CD8-positive, alpha-beta memory T cell (primary cell): ENCODE data around the gene SFSWAP. TPM values are rescaled to one million over a fixed set of nuclear protein-coding genes. Genes with fewer than 3 reads are reported as not detected.
"Not testable (repeated sequence)": the region's sequence is repeated elsewhere in the genome, so short reads cannot be mapped to it uniquely, and the experiment has no call there.

Experiments used
- CTCF ChIA-PET: fragments of 350-600 bp; sonication (Branson Sonifier 250); formaldehyde crosslinking; loops from one replicate; lab custom pipeline; 2021; ENCODE audit warnings: antibody characterized with exemption; lab: Charles Lee
- POLR2A ChIA-PET: fragments of 350-600 bp; sonication (Branson Sonifier 250); formaldehyde crosslinking; loops from one replicate; lab custom pipeline; 2021; ENCODE audit warnings: antibody characterized with exemption; lab: Charles Lee
- DNase-seq, 5 donors: peaks; one replicate each; pipeline versions ENCODE4 v3.0.0 to v3.0.0-alpha.2; 2020 to 2022; ENCODE audit warnings: mixed read lengths in 1 of 5
- H3K27ac ChIP-seq: one replicate; pipeline ENCODE4 v1.7.0; 2013; ENCODE audit warnings: low read depth, mild to moderate bottlenecking, low read length, moderate library complexity
- H3K27me3 ChIP-seq: 2 replicates; pipeline ENCODE4 v1.7.0; 2013; ENCODE audit warnings: low read length, mild to moderate bottlenecking; ENCODE audit not compliant: insufficient read depth, poor library complexity, severe bottlenecking
- H3K36me3 ChIP-seq: 2 replicates; pipeline ENCODE4 v1.7.0; 2013; ENCODE audit warnings: mild to moderate bottlenecking, low read length, moderate library complexity; ENCODE audit not compliant: insufficient read depth
- H3K4me1 ChIP-seq: 2 replicates; pipeline ENCODE4 v1.7.0; 2013; ENCODE audit warnings: mild to moderate bottlenecking, low read length, moderate library complexity; ENCODE audit not compliant: insufficient read depth
- H3K4me3 ChIP-seq: 2 replicates; pipeline ENCODE4 v1.7.0; 2013; ENCODE audit warnings: mild to moderate bottlenecking, low read length
- H3K9me3 ChIP-seq: 2 replicates; pipeline ENCODE4 v1.7.0; 2013; ENCODE audit warnings: mild to moderate bottlenecking, low read length
- H3K27ac Mint-ChIP-seq, 8 donors: one replicate each; pipeline ENCODE4 v1.8.0; 2020 to 2021; ENCODE audit warnings: mixed read lengths in 8 of 8, mild to moderate bottlenecking in 6 of 8, inconsistent platforms in 3 of 8, moderate library complexity in 3 of 8
- H3K27me3 Mint-ChIP-seq, 2 donors: one replicate each; pipeline ENCODE4 v1.8.0; 2020 to 2021; ENCODE audit warnings: mixed read lengths in 2 of 2, mild to moderate bottlenecking in 1 of 2, moderate library complexity in 1 of 2
- H3K36me3 Mint-ChIP-seq, 3 donors: one replicate each; pipeline ENCODE4 v1.8.0; 2020 to 2021; ENCODE audit warnings: mixed read lengths in 3 of 3, inconsistent platforms in 1 of 3, mild to moderate bottlenecking in 1 of 3
- H3K4me1 Mint-ChIP-seq, 3 donors: one replicate each; pipeline ENCODE4 v1.8.0; 2020 to 2021; ENCODE audit warnings: mixed read lengths in 3 of 3, inconsistent platforms in 1 of 3, mild to moderate bottlenecking in 1 of 3
- H3K4me3 Mint-ChIP-seq, 7 donors: one replicate each; pipeline ENCODE4 v1.8.0; 2020 to 2021; ENCODE audit warnings: mixed read lengths in 7 of 7, mild to moderate bottlenecking in 6 of 7, moderate library complexity in 4 of 7, inconsistent platforms in 2 of 7
- H3K9me3 Mint-ChIP-seq, 5 donors: one replicate each; pipeline ENCODE4 v1.8.0; 2020 to 2022; ENCODE audit warnings: mixed read lengths in 5 of 5, mild to moderate bottlenecking in 3 of 5, moderate library complexity in 2 of 5, inconsistent platforms in 1 of 5
- polyA plus RNA-seq: library from polyadenylated mRNA; unstranded; fragments of 300-500 nt; fragmentation: Illumina TruSeq; gene quantifications from one replicate; pipeline ENCODE4 v1.2.3, GENCODE V29; 2021
- total RNA-seq, 2 experiments: library from RNA; stranded (reverse); gene quantifications; one replicate each; pipeline ENCODE4 v1.2.3, GENCODE V29; 2021

SFSWAP gene
- total and polyA plus RNA-seq, 3 experiments from 2014 or later: 22.6 to 65.2 (median 63.3) TPM

DNA sequence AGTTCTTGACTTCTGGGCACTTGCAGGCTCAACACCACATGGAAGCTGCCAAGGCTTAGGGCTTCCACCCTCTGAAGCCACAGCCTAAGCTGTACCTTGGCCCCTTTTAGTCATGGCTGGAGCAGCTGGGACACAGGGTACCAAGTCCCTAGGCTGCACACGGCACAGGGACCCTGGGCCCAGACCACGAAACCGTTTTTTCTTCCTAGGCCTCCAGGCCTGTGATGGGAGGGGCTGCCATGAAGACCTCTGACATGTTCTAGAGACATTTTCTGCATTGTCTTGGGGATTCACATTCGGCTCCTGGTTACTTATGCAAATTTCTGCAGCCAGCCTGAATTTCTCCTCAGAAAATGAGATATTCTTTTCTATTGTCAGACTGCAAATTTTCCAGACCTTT lies 33.0 kb downstream of the SFSWAP start:
- H3K27ac ChIP-seq, H3K4me3 ChIP-seq, H3K4me1 ChIP-seq, POLR2A ChIA-PET, H3K27me3 Mint-ChIP-seq, DNase-seq, H3K27me3 ChIP-seq, H3K9me3 Mint-ChIP-seq, H3K27ac Mint-ChIP-seq, H3K4me3 Mint-ChIP-seq, H3K4me1 Mint-ChIP-seq, H3K9me3 ChIP-seq, CTCF ChIA-PET: not testable (repeated sequence)
- H3K36me3 ChIP-seq: peaks cover 36% of the 10 kb centered on the region
- H3K36me3 Mint-ChIP-seq: peaks cover 32 to 81% (median 37%) of the 10 kb centered on the region in 3 donors

DNA sequence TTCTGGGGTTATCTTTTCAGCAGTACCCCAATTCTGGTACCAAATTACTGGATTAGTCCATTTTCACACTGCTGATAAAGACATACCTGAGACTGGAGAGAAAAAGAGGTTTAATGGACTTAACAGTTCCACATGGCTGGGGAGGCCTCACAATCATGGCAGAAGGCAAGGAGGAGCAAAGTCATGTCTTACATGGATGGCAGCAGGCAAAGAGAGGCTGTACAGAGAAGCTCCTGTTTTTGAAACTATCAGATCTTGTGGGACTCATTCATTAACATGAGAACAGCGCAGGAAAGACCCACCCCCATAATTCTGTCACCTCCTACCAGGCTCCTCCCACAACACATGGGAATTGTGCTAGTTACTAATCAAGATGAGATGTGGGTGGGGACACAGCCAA lies 33.8 kb downstream of the SFSWAP start:
- Mint-ChIP-seq H3K36me3 (peaks cover 32 to 84% (median 34%) of the 10 kb centered on the region in 3 donors), H3K27ac (peak overlapping the region in 4 of 8 donors; percentile 11 to 34 (median 29))
- CTCF ChIA-PET, H3K4me1 ChIP-seq, H3K4me3 ChIP-seq, H3K9me3 Mint-ChIP-seq, POLR2A ChIA-PET, DNase-seq, H3K4me1 Mint-ChIP-seq, H3K27ac ChIP-seq, H3K9me3 ChIP-seq, H3K4me3 Mint-ChIP-seq, H3K27me3 ChIP-seq, H3K27me3 Mint-ChIP-seq: not testable (repeated sequence)
- peaks cover 36% of the 10 kb centered on the region for H3K36me3 ChIP-seq

DNA sequence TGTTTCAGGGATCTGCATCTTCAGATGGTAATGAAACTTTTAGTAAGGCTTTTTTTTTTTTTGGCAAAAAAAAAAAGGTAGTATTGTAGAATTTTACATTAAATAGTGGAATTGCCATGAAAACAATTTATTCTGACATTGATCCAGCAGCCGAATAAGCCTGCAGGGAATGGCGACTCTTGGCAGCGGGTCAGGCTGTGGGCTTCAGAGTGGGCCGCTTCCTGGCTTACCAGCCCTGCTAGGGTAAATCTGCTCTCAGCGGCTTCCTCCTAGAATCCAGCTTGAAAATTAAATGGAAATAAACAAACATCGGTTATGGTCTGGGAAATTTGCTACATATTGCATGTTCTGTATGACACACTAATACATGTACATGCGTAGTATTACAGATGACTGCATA lies 34.8 kb downstream of the SFSWAP start:
- POLR2A ChIA-PET: no interaction called here
- no peaks in the 10 kb centered on the region for H3K4me1 ChIP-seq
- H3K4me3 Mint-ChIP-seq: no peak overlapping the region
- no peak for DNase-seq
- CTCF ChIA-PET: no interaction called here
- no peak overlapping the region for H3K27ac Mint-ChIP-seq
- no peaks in the 10 kb centered on the region for H3K27me3 ChIP-seq
- peaks cover 0 to 2% of the 10 kb centered on the region in 2 donors for H3K27me3 Mint-ChIP-seq
- no peaks in the 10 kb centered on the region for H3K9me3 ChIP-seq
- H3K36me3 Mint-ChIP-seq: peaks cover 31 to 86% (median 32%) of the 10 kb centered on the region in 3 donors
- peaks cover 0 to 3% (median 0%) of the 10 kb centered on the region in 5 donors for H3K9me3 Mint-ChIP-seq
- peaks cover 0 to 4% (median 4%) of the 10 kb centered on the region in 3 donors for H3K4me1 Mint-ChIP-seq
- no peak overlapping the region for H3K27ac ChIP-seq
- H3K36me3 ChIP-seq: peaks cover 29% of the 10 kb centered on the region
- H3K4me3 ChIP-seq: no peak overlapping the region

DNA sequence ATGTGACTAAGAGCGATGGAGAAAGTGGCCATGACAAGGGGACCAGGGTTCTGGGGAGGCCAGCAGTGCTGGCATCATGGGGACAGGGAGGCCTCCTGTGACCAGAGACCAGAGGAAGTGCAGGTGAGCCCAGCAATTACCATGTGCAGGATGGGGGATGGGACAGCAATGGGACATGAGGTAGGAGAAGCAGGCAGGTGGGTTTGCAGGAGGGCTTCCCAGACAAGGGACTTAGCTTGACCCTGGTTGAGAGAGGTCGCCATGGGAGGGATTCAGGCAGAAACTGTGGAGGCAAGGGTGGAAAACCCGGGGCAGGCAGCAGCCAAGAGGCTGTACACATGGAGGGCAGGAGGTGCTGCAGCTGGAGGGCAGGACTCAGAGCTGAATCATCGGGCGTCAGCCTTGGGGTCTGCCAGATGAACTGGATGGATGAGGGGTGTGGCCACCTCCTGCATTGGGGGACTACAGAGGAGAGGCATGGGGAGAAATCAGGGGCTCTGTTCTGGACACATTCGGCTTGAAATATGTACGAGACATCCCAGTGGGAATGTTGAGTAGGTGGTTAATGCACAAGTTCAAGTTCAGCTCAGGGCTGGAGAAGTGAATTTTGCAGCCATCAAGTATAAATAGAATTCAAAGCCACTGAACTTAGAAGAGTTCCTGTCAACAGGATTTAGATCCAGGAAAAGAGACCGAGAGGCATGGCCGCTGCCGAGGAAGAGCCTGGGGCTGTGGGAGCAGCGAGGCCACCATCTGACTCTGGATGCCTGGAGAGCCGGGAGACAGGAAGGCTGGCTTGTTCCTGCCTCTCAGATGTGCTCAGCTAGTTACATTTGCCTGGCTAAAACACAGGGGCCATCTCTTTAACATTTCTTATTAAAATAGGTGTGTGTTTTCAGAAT lies 36.6 kb downstream of the SFSWAP start:
- Mint-ChIP-seq H3K36me3 (peaks cover 26 to 90% (median 26%) of the 10 kb centered on the region in 3 donors), H3K27ac (peak overlapping the region in 1 of 8 donors; percentile 88), H3K27me3 (peaks cover 0 to 2% of the 10 kb centered on the region in 2 donors), H3K9me3 (peaks cover 0 to 3% (median 0%) of the 10 kb centered on the region in 5 donors), H3K4me1 (peaks cover 0 to 4% (median 2%) of the 10 kb centered on the region in 3 donors), H3K4me3 (no peak overlapping the region)
- Histone ChIP-seq H3K36me3 (peaks cover 34% of the 10 kb centered on the region), H3K27ac (no peak overlapping the region), H3K27me3 (no peaks in the 10 kb centered on the region), H3K4me1 (no peaks in the 10 kb centered on the region), H3K9me3 (no peaks in the 10 kb centered on the region), H3K4me3 (no peak overlapping the region)
- no peak for DNase-seq
- ChIA-PET POLR2A (no interaction called here), CTCF (no interaction called here)

DNA sequence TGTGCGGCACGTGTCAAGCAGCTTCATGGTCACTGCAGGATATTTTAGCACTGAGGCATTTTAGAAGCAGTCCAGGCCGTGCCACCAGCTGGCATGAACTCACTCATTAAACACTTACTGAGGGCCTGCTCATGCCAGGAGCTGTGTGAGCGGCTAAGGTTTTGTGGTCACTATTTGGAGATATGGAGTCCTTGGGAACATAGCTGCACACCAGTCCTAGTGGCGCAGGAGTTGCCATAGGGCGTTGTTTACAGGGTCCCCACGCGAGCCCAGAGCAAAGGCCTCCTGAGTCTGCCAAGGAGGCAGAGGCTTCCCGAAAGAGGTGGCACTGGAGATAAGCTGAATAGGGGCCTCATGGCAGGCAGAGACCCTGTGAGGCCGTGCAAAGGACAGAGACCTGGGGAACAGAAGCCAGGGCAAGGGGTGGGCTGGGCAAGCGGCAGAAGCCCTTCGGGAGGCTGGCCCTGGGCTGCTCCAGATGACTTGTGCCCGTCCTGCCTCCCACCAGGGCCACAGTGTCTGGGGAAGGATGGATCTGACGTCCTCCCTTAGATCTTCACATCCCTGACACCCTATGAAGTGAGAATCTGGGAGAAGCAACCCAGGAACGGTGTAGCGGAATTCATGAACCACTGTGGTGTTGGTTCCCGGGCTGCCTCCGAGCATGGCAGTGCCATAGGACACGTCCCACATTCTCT lies 38.9 kb downstream of the SFSWAP start:
- H3K9me3 Mint-ChIP-seq: no peaks in the 10 kb centered on the region
- H3K4me1 ChIP-seq: no peaks in the 10 kb centered on the region
- no peak overlapping the region for H3K4me3 Mint-ChIP-seq
- DNase-seq: no peak
- no peaks in the 10 kb centered on the region for H3K9me3 ChIP-seq
- ChIA-PET CTCF (no interaction called here), POLR2A (no interaction called here)
- peaks cover 0 to 4% (median 0%) of the 10 kb centered on the region in 3 donors for H3K4me1 Mint-ChIP-seq
- no peaks in the 10 kb centered on the region for H3K27me3 Mint-ChIP-seq
- no peak overlapping the region for H3K27ac Mint-ChIP-seq
- H3K27ac ChIP-seq: no peak overlapping the region
- no peaks in the 10 kb centered on the region for H3K27me3 ChIP-seq
- H3K36me3 ChIP-seq: peaks cover 21% of the 10 kb centered on the region
- H3K36me3 Mint-ChIP-seq: peaks cover 8 to 86% (median 18%) of the 10 kb centered on the region in 3 donors
- H3K4me3 ChIP-seq: no peak overlapping the region

DNA sequence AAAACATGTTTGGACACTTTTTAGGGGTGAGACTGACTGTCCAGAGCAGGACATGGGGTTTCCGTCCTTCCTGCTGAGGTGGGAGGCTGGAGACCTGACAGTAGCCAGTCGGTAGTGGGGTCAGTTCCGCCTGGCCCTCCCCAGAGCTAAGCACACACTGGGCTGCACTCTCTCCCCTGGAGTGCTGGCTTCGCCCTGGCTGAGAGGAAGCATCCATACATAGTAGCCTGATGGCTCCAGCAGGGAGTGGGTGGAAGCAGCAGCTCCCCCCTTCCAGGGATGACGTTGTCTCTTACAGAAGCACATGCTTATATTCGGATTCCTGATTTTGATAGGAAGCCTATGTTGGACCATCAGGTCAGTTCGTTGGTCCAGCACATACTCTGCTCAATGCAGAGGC lies 40.4 kb downstream of the SFSWAP start:
- Mint-ChIP-seq H3K27ac (no peak overlapping the region), H3K4me1 (peaks cover 0 to 8% (median 0%) of the 10 kb centered on the region in 3 donors), H3K9me3 (no peaks in the 10 kb centered on the region), H3K27me3 (no peaks in the 10 kb centered on the region), H3K4me3 (no peak overlapping the region), H3K36me3 (peaks cover 10 to 90% (median 21%) of the 10 kb centered on the region in 3 donors)
- Histone ChIP-seq H3K9me3 (no peaks in the 10 kb centered on the region), H3K4me1 (no peaks in the 10 kb centered on the region), H3K27ac (no peak overlapping the region), H3K36me3 (peaks cover 34% of the 10 kb centered on the region), H3K27me3 (no peaks in the 10 kb centered on the region), H3K4me3 (no peak overlapping the region)
- ChIA-PET POLR2A (no interaction called here), CTCF (no interaction called here)
- no peak for DNase-seq

DNA sequence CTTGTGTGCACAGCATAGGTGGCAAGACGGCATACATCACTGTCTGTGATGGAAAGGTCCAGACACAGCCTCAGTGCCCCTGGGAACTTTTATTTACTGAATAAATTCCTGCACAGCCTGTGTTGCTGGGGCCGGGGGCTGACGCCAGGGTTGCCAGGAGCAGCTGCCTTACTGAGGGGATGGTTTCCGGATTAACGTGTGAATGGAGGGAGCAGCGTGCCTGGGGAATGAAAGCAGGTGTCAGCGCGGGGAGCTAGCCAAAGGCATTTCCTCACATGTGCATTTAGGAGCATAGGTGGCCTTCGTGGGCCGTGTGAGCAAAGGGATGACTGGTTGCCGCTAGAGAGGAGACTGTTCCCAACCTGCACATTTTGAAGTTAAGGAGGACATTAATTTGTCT lies 41.6 kb downstream of the SFSWAP start:
- Histone ChIP-seq H3K4me3 (no peak overlapping the region), H3K4me1 (no peaks in the 10 kb centered on the region), H3K9me3 (no peaks in the 10 kb centered on the region), H3K27ac (no peak overlapping the region), H3K36me3 (peaks cover 41% of the 10 kb centered on the region), H3K27me3 (no peaks in the 10 kb centered on the region)
- Mint-ChIP-seq H3K27me3 (no peaks in the 10 kb centered on the region), H3K4me3 (no peak overlapping the region), H3K36me3 (peaks cover 11 to 93% (median 20%) of the 10 kb centered on the region in 3 donors), H3K4me1 (peaks cover 0 to 4% (median 0%) of the 10 kb centered on the region in 3 donors), H3K9me3 (no peaks in the 10 kb centered on the region), H3K27ac (no peak overlapping the region)
- DNase-seq: no peak
- ChIA-PET POLR2A (no interaction called here), CTCF (no interaction called here)

DNA sequence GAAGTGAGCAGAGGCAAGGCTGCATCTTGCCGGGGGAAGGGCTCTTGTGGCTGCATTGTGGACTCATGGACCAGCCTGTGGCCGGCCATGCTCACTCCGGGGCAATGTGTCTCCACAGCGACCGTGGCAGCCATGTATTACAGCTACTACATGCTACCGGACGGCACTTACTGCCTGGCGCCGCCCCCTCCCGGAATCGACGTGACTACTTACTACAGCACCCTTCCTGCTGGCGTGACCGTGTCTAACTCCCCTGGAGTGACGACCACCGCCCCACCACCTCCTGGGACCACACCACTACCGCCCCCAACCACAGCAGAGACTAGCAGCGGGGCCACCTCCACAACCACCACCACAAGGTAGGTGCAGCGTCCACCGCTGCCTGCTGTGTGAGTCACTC lies 42.1 kb downstream of the SFSWAP start:
- Mint-ChIP-seq H3K36me3 (peaks cover 12 to 93% (median 21%) of the 10 kb centered on the region in 3 donors), H3K27me3 (no peaks in the 10 kb centered on the region), H3K4me1 (peaks cover 0 to 4% (median 0%) of the 10 kb centered on the region in 3 donors), H3K27ac (no peak overlapping the region), H3K4me3 (no peak overlapping the region), H3K9me3 (no peaks in the 10 kb centered on the region)
- Histone ChIP-seq H3K9me3 (no peaks in the 10 kb centered on the region), H3K36me3 (peaks cover 45% of the 10 kb centered on the region), H3K27ac (no peak overlapping the region), H3K4me3 (no peak overlapping the region), H3K4me1 (no peaks in the 10 kb centered on the region), H3K27me3 (no peaks in the 10 kb centered on the region)
- ChIA-PET POLR2A (no interaction called here), CTCF (no interaction called here)
- DNase-seq: no peak
